Limb (tissue), 2 donors: ENCODE results near the gene DNAJC4.
A peak's percentile ranks its signal among the peaks of the same experiment; 100 is the strongest.

Experiments used
- DNase-seq, 2 donors: peaks; one replicate each; pipeline ENCODE4 v3.0.0-alpha.2; 2016; ENCODE audit errors: extremely low spot score in 2 of 2

Gene DNAJC4

DNA sequence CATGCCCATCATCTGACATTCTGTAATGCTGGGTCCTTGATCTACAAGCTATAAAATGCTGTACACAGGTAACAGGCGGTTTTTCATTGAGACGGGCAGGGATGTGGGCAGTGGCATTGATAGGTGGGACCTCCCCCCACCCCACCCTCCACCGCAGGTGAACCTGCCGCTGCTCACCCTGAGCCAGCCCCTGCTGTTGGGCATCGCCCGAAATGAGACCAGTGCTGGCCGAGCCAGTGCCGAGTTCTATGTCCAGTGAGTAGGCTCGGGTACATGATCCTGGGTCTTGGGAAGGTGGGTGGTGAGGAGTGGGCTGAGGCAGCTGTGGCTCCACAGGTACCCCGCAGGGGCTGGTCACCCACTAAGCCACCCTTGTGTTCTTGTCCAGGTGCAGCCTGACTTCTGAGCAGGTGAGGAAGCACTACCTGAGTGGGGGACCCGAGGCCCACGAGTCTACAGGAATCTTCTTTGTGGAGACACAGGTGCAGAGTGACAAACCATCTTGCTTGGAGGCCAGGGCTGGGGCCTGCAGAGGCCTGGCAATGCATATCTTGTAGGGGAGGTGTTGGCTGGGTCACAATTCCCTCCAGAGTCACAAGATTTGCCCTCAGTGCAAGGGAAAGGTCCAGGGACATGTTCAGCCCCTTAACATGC lies 1.1 kb upstream of the DNAJC4 start:
- no peak for DNase-seq

DNA sequence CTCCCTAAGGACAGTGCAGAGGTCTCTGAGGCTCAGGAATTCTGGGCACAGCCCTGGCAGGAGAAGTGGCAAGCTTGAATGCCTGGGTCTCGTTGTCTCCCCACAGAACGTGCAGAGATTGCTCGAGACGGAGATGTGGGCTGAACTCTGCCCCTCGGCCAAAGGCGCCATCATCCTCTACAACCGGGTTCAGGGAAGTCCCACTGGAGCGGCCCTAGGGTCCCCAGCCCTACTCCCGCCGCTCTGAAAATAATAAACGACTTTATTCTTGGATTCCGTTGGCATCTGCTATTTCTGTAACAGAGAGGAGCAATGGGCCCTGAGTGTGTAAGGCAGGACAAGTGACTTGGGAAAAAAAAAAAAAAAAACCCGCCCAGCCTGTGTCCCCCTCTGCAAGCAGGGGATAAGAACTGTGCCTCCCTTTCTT lies 591 bp upstream of the DNAJC4 start:
- no peak for DNase-seq

DNA sequence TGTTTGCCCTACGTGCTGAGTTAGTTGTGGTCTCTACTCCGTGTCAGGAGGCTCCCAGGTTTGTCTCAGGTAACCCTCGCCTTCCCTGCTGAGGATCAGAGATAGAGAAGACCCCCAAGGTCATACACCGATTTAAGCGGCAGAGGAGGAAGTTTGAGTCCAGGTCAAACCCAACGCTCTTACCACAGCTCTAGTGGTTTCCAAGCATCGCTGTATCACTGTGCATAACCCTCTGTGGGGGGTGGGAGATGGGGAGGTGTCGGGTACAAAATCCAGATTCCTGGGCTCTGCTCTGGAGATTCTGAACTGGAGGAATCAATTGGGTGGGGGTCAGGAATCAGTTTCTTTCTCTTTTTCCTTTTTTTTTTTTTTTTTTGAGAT lies 627 bp downstream of the DNAJC4 start:
- no peak for DNase-seq

DNA sequence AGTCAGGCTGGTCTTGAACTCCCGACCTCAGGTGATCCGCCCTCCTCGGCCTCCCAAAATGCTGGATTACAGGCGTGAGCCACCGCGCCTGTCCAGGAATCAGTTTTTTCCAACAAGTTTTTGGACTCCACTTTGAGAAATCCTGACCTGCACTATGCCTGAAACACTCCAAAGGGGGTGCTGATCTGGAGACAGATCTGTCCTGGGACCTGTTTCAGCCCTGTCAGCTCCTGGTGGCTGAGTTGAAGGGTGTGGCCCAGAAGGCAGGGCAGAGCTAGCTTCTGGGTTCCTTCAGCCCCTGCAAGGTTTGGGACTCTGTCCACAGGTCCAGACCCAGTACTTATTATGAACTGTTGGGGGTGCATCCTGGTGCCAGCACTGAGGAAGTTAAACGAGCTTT lies 1.2 kb downstream of the DNAJC4 start:
- no peak for DNase-seq

DNA sequence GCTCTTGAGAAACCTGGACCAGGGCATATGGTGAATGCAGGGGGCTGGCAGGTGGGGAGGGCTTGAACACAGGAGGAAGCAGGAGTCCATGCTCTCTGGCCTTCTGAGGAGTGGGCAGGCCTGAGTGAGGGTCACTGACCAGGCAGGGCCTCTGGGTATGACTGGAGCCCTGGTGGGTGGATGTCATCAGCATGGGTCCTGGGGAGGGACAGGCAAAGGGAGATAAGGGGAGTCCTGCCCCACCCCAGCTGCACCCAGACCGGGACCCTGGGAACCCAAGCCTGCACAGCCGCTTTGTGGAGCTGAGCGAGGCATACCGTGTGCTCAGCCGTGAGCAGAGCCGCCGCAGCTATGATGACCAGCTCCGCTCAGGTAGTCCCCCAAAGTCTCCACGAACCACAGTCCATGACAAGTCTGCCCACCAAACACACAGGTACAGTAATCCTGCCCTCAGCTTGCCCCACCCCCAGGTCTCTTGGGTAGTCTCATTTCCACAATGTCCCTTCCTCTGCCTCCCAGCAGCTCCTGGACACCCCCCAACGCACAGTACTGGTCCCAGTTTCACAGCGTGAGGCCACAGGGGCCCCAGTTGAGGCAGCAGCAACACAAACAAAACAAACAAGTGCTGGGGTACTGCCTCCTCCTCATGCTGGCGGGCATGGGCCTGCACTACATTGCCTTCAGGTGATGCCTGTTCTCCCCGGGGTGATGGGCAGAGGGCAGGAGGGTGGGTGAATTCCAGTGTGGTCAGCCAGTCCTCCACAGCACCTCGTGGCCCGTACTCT lies 2.0 kb downstream of the DNAJC4 start:
- DNase-seq, result no peak

DNA sequence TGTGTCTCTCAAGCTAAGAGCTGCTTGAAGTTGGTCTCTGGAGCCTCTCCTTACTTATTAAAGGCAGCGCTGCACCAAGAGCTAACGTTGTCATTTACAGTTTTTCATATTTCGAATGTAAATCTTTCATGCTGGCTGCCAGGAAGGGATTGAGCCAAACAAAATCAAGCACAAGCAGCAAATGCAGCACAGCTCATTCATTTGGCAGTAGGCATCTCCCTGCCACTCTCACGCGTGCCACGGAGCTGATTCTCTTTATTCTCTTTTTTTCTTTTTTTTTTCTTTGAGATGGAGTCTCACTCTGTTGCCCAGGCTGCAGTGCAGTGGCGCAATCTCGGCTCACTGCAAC lies 2.6 kb downstream of the DNAJC4 start:
- no peak for DNase-seq

DNA sequence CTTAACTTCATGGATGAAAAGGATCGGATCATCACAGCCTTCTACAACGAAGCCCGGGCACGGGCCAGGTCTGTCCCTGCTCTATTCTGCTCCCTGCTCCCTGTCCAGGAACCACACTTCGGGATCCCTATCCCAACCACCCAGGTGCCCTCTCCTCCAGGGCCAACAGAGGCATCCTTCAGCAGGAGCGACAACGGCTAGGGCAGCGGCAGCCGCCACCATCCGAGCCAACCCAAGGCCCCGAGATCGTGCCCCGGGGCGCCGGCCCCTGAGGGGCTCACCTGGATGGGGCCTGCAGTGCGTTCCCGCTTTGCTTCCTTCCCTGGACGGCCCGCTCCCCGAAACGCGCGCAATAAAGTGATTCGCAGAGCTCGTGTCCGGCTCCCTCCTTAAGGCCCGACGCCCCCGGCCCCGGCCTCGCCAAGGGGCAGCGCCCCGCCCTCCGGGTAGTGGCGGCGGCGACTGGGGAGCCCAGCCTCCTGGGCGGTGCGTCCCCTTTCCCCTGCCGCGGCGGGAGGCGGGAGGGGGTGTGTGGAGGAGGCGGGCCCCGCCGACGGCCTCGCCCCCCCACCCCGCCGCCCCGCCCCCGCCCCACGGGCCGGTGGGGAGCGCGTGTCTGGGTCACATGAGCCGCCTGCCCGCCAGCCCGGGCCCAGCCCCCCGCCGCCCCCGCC lies 3.7 kb downstream of the DNAJC4 start, which contains the start of gene VEGFB:
Gene VEGFB (plus strand): TSS at position 672 of the 674 bp plus-strand sequence. CDS start 250 bp downstream, outside the sequence.
- peak in 1 of 2 donors; percentile 83 for DNase-seq

DNA sequence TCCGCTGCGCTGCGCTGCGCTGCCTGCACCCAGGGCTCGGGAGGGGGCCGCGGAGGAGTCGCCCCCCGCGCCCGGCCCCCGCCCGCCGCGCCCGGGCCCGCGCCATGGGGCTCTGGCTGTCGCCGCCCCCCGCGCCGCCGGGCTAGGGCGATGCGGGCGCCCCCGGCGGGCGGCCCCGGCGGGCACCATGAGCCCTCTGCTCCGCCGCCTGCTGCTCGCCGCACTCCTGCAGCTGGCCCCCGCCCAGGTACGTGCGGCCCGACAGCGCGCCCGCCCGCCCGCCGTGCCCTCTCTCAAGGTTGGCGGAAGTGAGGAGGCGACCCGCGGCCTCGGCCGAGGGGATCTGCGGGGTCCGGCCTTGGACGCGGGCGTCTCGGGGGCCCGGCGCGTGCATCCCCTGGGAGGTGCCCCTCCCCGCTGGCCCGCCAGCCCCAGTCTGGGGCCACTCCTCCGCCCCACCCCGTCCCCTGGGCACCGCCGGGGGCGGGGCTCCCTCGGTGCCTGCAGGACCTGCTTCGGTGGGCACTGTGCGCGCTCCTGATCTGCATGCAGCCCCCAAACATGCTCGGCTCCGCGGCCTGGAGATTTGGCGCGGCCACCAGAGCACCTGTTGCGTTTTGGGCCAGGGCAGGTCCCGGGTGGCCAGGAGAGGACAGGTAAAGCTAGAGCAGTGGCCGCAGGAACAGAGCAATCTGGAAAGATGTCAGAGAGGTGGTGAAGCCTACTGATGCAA lies 4.5 kb downstream of the DNAJC4 start:
- peak in 1 of 2 donors; percentile 71 for DNase-seq

DNA sequence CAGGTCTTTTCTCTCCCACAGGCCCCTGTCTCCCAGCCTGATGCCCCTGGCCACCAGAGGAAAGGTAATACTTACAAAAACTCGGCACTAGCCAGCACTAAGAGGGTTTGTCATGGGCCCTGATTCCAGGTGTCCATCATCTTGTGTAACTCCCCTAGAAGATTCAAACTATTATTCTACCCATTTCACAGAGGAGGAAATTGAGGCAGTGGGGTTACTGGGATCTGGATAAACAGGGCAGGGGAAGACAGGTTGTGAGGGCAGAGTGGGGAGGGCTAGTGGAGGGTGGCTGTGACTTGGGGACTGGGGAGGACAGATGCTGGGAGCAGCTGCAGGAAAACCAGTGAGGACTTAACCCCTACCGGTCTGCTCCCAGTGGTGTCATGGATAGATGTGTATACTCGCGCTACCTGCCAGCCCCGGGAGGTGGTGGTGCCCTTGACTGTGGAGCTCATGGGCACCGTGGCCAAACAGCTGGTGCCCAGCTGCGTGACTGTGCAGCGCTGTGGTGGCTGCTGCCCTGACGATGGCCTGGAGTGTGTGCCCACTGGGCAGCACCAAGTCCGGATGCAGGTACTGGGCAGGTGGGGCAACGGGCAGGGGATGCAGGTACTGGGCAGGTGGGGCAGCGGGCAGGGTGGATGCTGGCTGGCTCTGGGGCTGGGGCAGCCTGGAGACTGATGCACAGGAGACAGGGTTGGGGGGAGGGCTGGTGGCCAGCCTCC lies 5.3 kb downstream of the DNAJC4 start:
- DNase-seq, result no peak

DNA sequence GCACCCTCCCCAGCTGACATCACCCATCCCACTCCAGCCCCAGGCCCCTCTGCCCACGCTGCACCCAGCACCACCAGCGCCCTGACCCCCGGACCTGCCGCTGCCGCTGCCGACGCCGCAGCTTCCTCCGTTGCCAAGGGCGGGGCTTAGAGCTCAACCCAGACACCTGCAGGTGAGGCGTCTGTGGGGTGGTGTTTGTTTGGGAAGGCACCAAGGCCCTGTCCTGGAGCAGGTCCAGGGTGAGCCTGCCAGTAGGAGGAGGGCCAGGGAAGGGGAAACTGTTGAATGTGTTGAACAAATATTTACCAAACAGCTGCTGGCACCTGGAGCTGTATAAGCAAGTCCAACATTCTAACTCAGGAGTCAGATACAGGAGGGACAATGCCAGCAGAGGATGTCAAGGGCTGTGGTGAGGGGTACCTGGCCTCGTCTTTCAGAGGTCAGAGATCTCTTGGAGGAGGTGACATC lies 7.2 kb downstream of the DNAJC4 start:
- DNase-seq, result no peak

DNA sequence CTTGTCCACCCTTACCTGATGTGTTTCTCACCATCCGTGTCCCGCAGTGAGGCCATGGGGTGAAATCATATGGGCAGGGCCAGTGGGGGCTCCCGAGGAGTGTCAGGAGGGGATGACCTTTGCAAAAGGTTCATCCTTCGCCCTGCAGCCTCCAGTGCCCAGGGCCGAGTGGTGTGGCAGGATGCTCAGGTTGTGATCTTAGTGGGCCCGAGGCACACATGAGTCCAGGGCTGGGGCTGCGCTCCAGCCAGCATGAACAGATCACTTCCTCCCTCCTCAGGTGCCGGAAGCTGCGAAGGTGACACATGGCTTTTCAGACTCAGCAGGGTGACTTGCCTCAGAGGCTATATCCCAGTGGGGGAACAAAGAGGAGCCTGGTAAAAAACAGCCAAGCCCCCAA lies 7.7 kb downstream of the DNAJC4 start:
- DNase-seq, result no peak

DNA sequence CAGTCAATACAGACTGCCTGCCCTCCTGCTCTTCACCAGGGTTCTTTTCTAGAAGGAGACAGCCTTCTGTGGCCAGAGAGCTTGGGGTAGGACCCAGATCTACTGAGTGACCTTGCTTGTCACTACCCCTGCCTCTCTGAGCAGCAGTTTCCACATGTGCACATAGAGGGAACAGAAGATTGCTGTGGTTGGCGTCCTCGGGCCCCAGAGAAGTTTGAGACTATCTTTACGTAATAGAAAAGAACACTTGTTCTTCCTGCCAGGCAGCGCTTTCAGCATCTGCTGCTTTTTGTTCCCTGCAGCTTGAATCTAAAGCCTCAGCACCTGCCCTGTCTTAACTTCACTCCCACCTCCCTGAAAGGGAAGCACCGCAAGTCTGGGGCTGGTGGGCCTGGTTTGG lies 8.7 kb downstream of the DNAJC4 start:
- DNase-seq, result no peak

DNA sequence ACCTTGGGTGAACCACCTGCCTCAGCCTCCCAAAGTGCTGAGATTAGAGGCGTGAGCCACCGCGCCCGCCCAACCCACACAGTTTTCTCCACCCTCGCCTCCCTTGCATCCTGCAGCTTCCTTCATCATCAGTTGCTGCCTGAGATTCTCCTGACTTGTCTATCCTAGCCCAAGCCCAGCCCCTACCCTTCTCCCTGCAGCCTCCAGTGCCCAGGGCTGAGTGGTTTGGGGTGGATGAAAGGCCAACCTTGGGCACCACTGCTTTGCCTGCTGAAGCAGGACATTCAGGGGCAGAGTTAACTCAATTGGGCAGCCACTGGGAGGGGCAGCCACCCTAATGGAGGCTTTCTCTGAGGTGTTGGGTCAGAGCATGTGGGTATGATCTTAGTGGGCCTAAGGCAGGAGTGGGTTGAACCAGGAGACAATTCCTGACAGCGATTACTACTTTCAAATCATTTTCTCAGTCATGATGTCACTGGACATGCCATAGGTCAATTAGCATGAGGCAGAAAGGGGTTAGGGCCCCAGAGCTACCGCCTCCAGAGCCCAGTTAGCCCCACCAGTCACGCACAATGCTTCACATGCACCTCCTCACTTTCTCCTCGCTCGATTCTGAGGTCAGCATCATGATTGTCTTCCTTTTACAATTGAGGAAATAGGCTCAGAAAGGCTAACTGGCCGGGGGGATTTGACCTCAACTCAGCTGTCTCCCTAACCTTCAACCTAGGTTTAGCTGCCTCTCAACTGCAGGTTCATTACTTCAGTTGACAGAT lies 9.5 kb downstream of the DNAJC4 start:
- no peak for DNase-seq

DNA sequence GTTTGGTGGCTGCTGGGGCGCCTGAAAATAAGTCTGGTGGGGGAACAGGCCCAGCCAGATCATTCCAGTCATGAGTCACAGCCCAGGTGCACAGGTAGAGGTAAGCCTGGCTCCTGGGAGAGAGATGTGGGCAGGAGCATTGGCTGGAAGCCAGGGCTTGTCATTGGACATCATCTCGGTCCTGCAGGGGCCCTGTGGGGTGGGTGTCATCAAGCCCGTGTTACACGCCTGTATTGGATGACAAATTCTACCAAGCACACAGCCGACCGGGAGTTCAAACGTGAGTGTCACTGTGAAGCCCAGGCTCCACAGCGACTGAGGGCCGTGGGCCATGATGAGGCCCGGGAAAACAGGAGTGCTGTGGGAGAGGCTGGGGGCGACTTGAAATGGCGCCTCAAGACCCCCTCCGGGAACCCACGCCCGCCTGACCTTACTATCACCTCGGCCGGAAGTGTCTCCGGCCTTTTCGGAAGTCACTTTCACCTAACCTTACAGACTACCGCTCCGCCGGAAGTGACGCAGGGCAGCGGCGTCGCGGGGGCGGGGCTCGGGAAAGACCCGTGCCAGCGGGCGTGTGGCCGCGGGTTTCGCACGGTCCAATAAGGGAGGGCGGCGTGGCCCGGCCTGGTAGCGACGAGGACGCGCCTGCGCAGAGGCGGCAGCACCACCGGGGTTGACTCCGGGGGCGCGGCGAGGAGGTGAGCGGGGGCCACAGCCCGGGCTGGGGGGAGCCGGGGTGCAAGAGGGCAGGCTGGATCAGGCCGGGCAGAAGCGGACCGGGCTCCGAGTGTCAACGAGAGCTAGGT lies 10.3 kb downstream of the DNAJC4 start, which contains the start of gene FKBP2:
Gene FKBP2 (plus strand): TSS at position 661 of the 806 bp plus-strand sequence. CDS start 1,293 bp downstream, outside the sequence.
- peak; percentile 97 to 99 for DNase-seq

DNA sequence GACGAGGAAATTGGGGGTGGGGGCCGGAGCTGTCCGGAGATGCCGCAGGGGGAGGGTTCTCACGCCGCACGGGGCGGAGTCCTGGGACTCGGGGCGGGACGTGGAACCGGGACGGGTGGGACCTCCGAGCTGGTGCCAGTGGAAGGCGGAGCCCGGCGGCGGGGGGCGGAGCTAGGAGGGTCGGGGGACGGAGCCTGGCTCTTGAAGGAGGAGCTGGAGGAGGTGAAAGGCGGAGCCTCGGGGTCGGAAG lies 10.8 kb downstream of the DNAJC4 start:
- DNase-seq, result peak; percentile 100

DNA sequence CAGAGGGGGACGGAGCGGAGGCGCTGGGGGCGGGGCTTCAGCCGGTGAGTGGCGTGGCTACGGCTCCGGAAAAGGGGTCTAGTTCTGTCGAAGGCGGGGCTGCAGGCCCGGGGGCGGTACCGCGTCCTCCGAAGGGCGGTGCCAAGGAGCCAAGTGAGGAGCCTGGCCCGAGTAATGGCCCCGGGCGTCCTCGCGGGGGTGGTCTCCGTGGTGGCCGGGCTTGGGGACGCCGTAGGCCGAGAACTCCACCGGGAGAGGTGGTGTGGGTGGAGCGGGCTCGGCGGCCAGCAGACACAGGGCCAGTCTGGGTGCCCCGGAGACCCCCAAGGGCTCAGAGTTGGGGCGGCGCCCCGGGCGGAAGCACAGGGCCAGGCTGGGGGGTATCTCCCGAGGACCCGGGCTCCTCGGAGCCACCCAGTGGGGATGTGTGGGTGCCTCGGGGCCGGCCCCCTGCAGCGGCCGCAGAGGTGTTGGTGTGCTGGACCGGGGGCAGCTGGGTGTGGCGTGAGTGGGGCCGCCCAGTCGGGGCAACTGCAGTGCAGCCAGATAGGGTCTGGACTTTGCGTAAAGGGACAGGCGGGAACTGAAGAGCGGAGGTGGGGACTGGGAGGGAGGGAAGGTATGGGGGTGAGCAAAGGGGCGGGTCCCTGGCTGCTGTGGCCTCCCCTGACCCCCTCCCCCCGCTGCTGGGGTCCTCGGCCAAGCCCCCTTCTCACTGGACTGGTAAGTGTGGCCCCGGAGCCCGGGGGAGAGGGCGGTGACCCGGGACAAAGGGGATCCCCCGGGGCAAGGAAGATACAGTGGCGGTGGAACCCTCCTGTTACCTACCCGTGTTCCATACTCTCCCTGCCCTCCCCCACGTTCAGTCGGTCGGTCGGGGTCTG lies 11.4 kb downstream of the DNAJC4 start:
- no peak for DNase-seq

DNA sequence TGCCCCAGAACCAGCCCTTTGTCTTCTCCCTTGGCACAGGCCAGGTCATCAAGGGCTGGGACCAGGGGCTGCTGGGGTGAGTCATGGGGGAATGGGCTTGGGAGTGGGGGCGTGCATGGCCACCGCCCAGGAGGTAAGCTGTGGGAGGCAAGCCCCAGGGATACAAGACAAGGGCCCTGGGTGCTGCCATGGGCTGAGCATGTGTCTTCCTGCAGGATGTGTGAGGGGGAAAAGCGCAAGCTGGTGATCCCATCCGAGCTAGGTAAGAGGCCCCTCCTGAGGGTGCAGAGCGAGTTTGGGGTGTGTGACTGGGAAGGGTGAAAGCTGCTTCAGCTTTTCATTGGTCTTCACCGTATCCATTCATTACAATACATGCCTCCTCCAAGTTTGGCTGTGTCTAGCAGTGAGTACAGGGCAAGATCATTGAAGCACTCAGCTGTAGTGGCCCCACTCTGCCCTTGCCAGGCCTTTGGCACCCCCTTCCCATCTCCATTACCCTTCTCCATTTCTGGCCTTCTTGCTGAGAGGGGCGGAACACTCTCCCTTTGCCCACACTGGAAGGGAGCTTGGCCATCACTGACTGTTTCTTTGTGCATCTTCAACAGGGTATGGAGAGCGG lies 13.0 kb downstream of the DNAJC4 start:
- no peak for DNase-seq

DNA sequence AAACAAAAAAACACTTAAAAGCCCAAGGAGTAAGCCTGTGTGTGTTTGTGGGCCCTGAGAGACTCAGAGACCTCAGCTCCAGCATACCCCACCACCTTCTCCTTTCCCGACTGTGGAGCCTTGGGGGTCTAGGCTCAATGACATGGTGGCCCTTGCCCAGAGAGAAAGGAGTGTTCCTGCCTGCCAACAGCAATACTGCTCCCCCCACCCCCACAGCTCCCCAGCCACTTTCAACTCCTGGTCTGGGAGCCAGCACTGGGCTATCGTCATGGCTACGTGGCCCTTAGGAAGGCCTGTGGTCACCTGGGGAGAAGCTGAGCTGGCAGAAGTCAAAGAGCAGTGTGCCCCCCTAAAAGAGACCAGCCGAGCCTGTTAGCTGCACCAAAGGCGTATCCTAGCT lies 13.8 kb downstream of the DNAJC4 start:
- DNase-seq, result no peak
